Ishikawa (cell line): ENCODE results near the gene INSIG1.
A peak's percentile ranks its signal among the peaks of the same experiment; 100 is the strongest.

Experiments used
- CEBPB ChIP-seq: IDR thresholded peaks from 2 replicates; pipeline ENCODE4 v1.6.1; 2012
- CREB1 ChIP-seq: IDR thresholded peaks from 2 replicates; pipeline ENCODE4 v1.6.1; 2012; ENCODE audit warnings: low read depth
- EGR1 ChIP-seq: IDR thresholded peaks from 2 replicates; pipeline ENCODE4 v1.6.1; 2012
- EP300 ChIP-seq: IDR thresholded peaks from 2 replicates; pipeline ENCODE4 v1.6.1; 2012; ENCODE audit warnings: borderline replicate concordance
- FOXM1 ChIP-seq: IDR thresholded peaks from 2 replicates; pipeline ENCODE4 v1.6.1; 2012; ENCODE audit warnings: low read depth, borderline replicate concordance
- MAX ChIP-seq: IDR thresholded peaks from 2 replicates; pipeline ENCODE4 v1.6.1; 2012
- NFIC ChIP-seq: IDR thresholded peaks from 2 replicates; pipeline ENCODE4 v1.6.1; 2012
- RAD21 ChIP-seq: IDR thresholded peaks from 2 replicates; pipeline ENCODE4 v1.6.1; 2012; ENCODE audit warnings: low read depth
- REST ChIP-seq: IDR thresholded peaks from 2 replicates; pipeline ENCODE4 v1.6.1; 2012; ENCODE audit warnings: low read depth, mild to moderate bottlenecking
- TAF1 ChIP-seq: IDR thresholded peaks from 2 replicates; pipeline ENCODE4 v1.6.1; 2012; ENCODE audit warnings: low read depth, mild to moderate bottlenecking
- TCF12 ChIP-seq: IDR thresholded peaks from 2 replicates; pipeline ENCODE4 v1.6.1; 2012; ENCODE audit warnings: low read depth
- TEAD4 ChIP-seq: IDR thresholded peaks from 2 replicates; pipeline ENCODE4 v1.6.1; 2012
- USF1 ChIP-seq: IDR thresholded peaks from 2 replicates; pipeline ENCODE4 v1.6.1; 2012
- YY1 ChIP-seq: IDR thresholded peaks from 2 replicates; pipeline ENCODE4 v1.6.1; 2012; ENCODE audit warnings: low read depth
- ZBTB7A ChIP-seq: IDR thresholded peaks from 2 replicates; pipeline ENCODE4 v1.6.1; 2012; ENCODE audit warnings: low read depth

The INSIG1 gene

GRCh38 chr7:155297517-155298287, at the start of gene INSIG1:
Gene INSIG1, plus strand, starts transcription at chr7:155297878. Its CDS starts 408 bp downstream, at chr7:155298286.
- TF ChIP-seq NFIC (no peak), USF1 (peak; percentile 91), RAD21 (no peak), TAF1 (peak; percentile 50; the same call in 1 of the 2 replicates), MAX (peak; percentile 95), ZBTB7A (peak; percentile 96), EGR1 (peak; percentile 21; the same call in 1 of the 2 replicates), TCF12 (no peak; the same call in 1 of the 2 replicates), FOXM1 (no peak), CEBPB (no peak), CREB1 (peak; percentile 55; the same call in 1 of the 2 replicates), YY1 (no peak), EP300 (no peak), REST (no peak), TEAD4 (no peak)

- TF ChIP-seq NFIC (no peak), REST (no peak), USF1 (no peak), MAX (no peak), EP300 (no peak), ZBTB7A (no peak), YY1 (no peak), TEAD4 (no peak), FOXM1 (no peak), TCF12 (no peak), TAF1 (no peak)
Measured at GRCh38 chr7:155248366-155248756, 49.3 kb upstream of the INSIG1 start.

- TF ChIP-seq REST (no peak), NFIC (no peak), TCF12 (no peak), CEBPB (no peak), CREB1 (no peak), MAX (no peak), EP300 (no peak), YY1 (no peak), TEAD4 (no peak), TAF1 (no peak), EGR1 (no peak), RAD21 (no peak), ZBTB7A (no peak)
Measured at GRCh38 chr7:155251831-155252230, 45.8 kb upstream of the INSIG1 start.

- TF ChIP-seq ZBTB7A (no peak), EP300 (0 out of 2 replicates have a peak, but pooled peaks have one; percentile 33), TEAD4 (peak; percentile 19; the same call in 1 of the 2 replicates)
Measured at GRCh38 chr7:155252444-155252887, 45.2 kb upstream of the INSIG1 start.
